GM12878 (cell line): ENCODE data around the gene FAAP24. TPM values are rescaled to one million over a fixed set of nuclear protein-coding genes. Genes with fewer than 3 reads are reported as not detected.

Experiments
- BACH1 ChIP-seq: fragments of 450-650 bp; IDR thresholded peaks from 2 replicates; pipeline ENCODE4 v1.6.1; 2017; ENCODE audit warnings: mild to moderate bottlenecking, borderline replicate concordance
- CHD4 ChIP-seq: fragments of 200-600 bp; sonication (generic); IDR thresholded peaks from 2 replicates; pipeline ENCODE4 v1.6.1; 2016; ENCODE audit warnings: mild to moderate bottlenecking
- FOS ChIP-seq: IDR thresholded peaks from 3 replicates; pipeline ENCODE4 v1.6.1; 2011; ENCODE audit warnings: borderline replicate concordance; ENCODE audit not compliant: insufficient read length; ENCODE audit errors: extremely low read depth
- FOXM1 ChIP-seq: IDR thresholded peaks from 2 replicates; pipeline ENCODE4 v1.6.1; 2012; ENCODE audit warnings: low read depth, mild to moderate bottlenecking, inconsistent platforms, low read length, moderate library complexity
- LARP7 ChIP-seq: fragments of 450-650 bp; IDR thresholded peaks from 2 replicates; pipeline ENCODE4 v1.6.1; 2017; ENCODE audit warnings: mild to moderate bottlenecking
- NFYA ChIP-seq: IDR thresholded peaks from 2 replicates; pipeline ENCODE4 v1.6.1; 2011; ENCODE audit warnings: low read depth, mild to moderate bottlenecking, low read length, improper control_type of control experiment, borderline replicate concordance
- NR2F1 ChIP-seq: fragments of 450-650 bp; conservative IDR thresholded peaks from 2 replicates; pipeline ENCODE4 v1.6.1; 2017; ENCODE audit warnings: mild to moderate bottlenecking
- PAX8 ChIP-seq: fragments of 450-650 bp; IDR thresholded peaks from 2 replicates; pipeline ENCODE4 v1.6.1; 2017; ENCODE audit warnings: mild to moderate bottlenecking, moderate library complexity
- RB1 ChIP-seq: fragments of 450-650 bp; formaldehyde crosslinking; IDR thresholded peaks from 2 replicates; pipeline ENCODE4 v1.6.1; 2017; ENCODE audit warnings: mild to moderate bottlenecking, borderline replicate concordance
- RELA ChIP-seq: fragments of 450-650 bp; IDR thresholded peaks from 2 replicates; pipeline ENCODE4 v1.8.0; 2014; ENCODE audit warnings: borderline replicate concordance; ENCODE audit not compliant: partially characterized antibody
- SIN3A ChIP-seq: IDR thresholded peaks from 2 replicates; pipeline ENCODE4 v1.6.1; 2012; ENCODE audit warnings: low read depth, low read length, improper control_type of control experiment
- ZSCAN29 ChIP-seq: fragments of 450-650 bp; IDR thresholded peaks from 2 replicates; pipeline ENCODE4 v1.6.1; 2017; ENCODE audit warnings: mild to moderate bottlenecking, moderate library complexity
- polyA plus RNA-seq, 11 experiments: library from polyadenylated mRNA; depleted of rRNA in 4 of 11; unstranded in 6 of 11; stranded (reverse) in 5 of 11; fragments of >200 nt; fragmentation: Nextera tagmentation in 4 of 11; fragmentation: Illumina TruSeq in 1 of 11; extraction: Ambion mirVana in 4 of 11; extraction: Trizol in 1 of 11; gene quantifications; 1 replicate in 1 of 11; 2 replicates in 10 of 11; pipeline versions ENCODE4 v1.2.1 to v1.2.3, GENCODE V29; 2011 to 2016; ENCODE audit warnings: inconsistent platforms in 2 of 11, missing spikeins in 2 of 11, low read depth in 1 of 11
- total RNA-seq, 4 experiments: library from RNA; depleted of rRNA in 3 of 4; stranded (reverse); fragments of >200 nt in 3 of 4; fragmentation: Illumina TruSeq in 1 of 4; extraction: Trizol in 1 of 4; gene quantifications; 2 replicates each; pipeline versions ENCODE4 v1.2.1 to v1.2.3, GENCODE V29; 2013 to 2021
- TF ChIP-seq, protein P1 (sequence below): IDR thresholded peaks from 2 replicates; pipeline ENCODE4 v1.6.1; 2012; ENCODE audit warnings: low read depth, low read length, improper control_type of control experiment
- TF ChIP-seq, protein P2 (sequence below): fragments of 450-650 bp; IDR thresholded peaks from 2 replicates; pipeline ENCODE4 v1.6.1; 2018; ENCODE audit warnings: borderline replicate concordance, mild to moderate bottlenecking; ENCODE audit not compliant: partially characterized antibody
- TF ChIP-seq, protein P3 (sequence below): IDR thresholded peaks from 2 replicates; pipeline ENCODE4 v1.6.1; 2011; ENCODE audit warnings: borderline replicate concordance, low read depth, mild to moderate bottlenecking, moderate library complexity, mixed read lengths, low read length; ENCODE audit not compliant: insufficient read depth; ENCODE audit errors: extremely low read length

Gene FAAP24
- total and polyA plus RNA-seq, 10 of the 15 experiments (the other 5 are each of a cell fraction or from before 2014, with no cell fraction given) = 6.4 to 17.4 (median 9.9) TPM

- TF ChIP-seq, protein P1, sequence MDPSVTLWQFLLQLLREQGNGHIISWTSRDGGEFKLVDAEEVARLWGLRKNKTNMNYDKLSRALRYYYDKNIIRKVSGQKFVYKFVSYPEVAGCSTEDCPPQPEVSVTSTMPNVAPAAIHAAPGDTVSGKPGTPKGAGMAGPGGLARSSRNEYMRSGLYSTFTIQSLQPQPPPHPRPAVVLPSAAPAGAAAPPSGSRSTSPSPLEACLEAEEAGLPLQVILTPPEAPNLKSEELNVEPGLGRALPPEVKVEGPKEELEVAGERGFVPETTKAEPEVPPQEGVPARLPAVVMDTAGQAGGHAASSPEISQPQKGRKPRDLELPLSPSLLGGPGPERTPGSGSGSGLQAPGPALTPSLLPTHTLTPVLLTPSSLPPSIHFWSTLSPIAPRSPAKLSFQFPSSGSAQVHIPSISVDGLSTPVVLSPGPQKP = no peak
- no peak for TF ChIP-seq LARP7
- TF ChIP-seq SIN3A = no peak
- no peak for TF ChIP-seq FOS
- TF ChIP-seq ZSCAN29 = no peak
- TF ChIP-seq FOXM1 = no peak
- no peak for TF ChIP-seq BACH1
- no peak for TF ChIP-seq CHD4
- TF ChIP-seq NR2F1 = no peak
- TF ChIP-seq NFYA = no peak
- TF ChIP-seq, protein P2, sequence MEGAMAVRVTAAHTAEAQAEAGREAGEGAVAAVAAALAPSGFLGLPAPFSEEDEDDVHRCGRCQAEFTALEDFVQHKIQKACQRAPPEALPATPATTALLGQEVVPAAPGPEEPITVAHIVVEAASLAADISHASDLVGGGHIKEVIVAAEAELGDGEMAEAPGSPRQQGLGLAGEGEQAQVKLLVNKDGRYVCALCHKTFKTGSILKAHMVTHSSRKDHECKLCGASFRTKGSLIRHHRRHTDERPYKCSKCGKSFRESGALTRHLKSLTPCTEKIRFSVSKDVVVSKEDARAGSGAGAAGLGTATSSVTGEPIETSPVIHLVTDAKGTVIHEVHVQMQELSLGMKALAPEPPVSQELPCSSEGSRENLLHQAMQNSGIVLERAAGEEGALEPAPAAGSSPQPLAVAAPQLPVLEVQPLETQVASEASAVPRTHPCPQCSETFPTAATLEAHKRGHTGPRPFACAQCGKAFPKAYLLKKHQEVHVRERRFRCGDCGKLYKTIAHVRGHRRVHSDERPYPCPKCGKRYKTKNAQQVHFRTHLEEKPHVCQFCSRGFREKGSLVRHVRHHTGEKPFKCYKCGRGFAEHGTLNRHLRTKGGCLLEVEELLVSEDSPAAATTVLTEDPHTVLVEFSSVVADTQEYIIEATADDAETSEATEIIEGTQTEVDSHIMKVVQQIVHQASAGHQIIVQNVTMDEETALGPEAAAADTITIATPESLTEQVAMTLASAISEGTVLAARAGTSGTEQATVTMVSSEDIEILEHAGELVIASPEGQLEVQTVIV = no peak
- no peak for TF ChIP-seq RELA
- TF ChIP-seq, protein P3, sequence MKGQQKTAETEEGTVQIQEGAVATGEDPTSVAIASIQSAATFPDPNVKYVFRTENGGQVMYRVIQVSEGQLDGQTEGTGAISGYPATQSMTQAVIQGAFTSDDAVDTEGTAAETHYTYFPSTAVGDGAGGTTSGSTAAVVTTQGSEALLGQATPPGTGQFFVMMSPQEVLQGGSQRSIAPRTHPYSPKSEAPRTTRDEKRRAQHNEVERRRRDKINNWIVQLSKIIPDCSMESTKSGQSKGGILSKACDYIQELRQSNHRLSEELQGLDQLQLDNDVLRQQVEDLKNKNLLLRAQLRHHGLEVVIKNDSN = no peak
- no peak for TF ChIP-seq PAX8
- no peak for TF ChIP-seq RB1
These were observed 25.8 kb downstream of the FAAP24 start (continued) for GRCh38 chr19:32997716-32998355.
